SK-N-SH treated with all-trans-retinoic acid at 6 μM for 48 hours (cell line): ENCODE results near the gene ARPC1B.
"Not testable (repeated sequence)": the region's sequence is repeated elsewhere in the genome, so short reads cannot be mapped to it uniquely, and the experiment has no call there.

Experiments
- ISL1 ChIP-seq: fragments of 250-450 bp; sonication (Bioruptor Pico); IDR thresholded peaks from 2 replicates; pipeline ENCODE4 v2.1.2; 2022; ENCODE audit warnings: mild to moderate bottlenecking, moderate library complexity
- OSR1 ChIP-seq: fragments of 250-450 bp; sonication (Bioruptor Pico); IDR thresholded peaks from 2 replicates; pipeline ENCODE4 v1.8.0; 2022; ENCODE audit warnings: moderate library complexity, mild to moderate bottlenecking, inconsistent platforms
- TCF4 ChIP-seq: fragments of 250-450 bp; sonication (Bioruptor Pico); IDR thresholded peaks from 2 replicates; pipeline ENCODE4 v1.8.0; 2021; ENCODE audit warnings: mild to moderate bottlenecking, moderate library complexity, borderline replicate concordance
- ZC3H10 ChIP-seq: fragments of 250-450 bp; sonication (Bioruptor Pico); IDR thresholded peaks from 2 replicates; pipeline ENCODE4 v1.5.1; 2021; ENCODE audit warnings: mild to moderate bottlenecking, moderate library complexity
- TF ChIP-seq, protein P1 (sequence below): fragments of 250-450 bp; sonication (Bioruptor Pico); IDR thresholded peaks from 2 replicates; pipeline ENCODE4 v1.8.0; 2020; ENCODE audit warnings: mild to moderate bottlenecking, moderate library complexity, borderline replicate concordance
- TF ChIP-seq, protein P2 (sequence below): fragments of 250-450 bp; sonication (Bioruptor Pico); IDR thresholded peaks from 2 replicates; pipeline ENCODE4 v1.5.1; 2020; ENCODE audit warnings: low read depth, mild to moderate bottlenecking, moderate library complexity

DNA sequence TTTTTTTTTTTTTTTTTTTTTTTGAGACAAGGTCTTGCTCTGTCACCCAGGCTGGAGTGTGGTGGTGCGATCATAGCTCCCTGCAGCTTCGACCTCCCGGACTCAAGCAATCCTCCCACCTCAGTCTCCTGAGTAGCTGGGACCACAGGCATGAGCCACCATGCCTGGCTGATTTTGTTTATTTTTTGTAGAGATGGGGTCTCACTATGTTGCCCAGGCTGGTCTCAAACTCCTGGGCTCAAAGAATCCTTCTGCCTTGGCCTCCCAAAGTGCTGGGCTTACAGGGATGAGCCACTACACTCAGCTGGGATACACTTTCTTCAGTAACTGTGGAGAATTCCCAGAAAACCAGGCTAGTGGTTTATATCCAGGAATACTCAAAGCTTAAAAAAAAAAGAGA lies 23.9 kb upstream of the ARPC1B start:
- TF ChIP-seq TCF4 (CRISPR knock-in tag); ZC3H10 (CRISPR knock-in tag); ISL1; OSR1 (CRISPR knock-in tag): not testable (repeated sequence)
- TF ChIP-seq, protein P1, sequence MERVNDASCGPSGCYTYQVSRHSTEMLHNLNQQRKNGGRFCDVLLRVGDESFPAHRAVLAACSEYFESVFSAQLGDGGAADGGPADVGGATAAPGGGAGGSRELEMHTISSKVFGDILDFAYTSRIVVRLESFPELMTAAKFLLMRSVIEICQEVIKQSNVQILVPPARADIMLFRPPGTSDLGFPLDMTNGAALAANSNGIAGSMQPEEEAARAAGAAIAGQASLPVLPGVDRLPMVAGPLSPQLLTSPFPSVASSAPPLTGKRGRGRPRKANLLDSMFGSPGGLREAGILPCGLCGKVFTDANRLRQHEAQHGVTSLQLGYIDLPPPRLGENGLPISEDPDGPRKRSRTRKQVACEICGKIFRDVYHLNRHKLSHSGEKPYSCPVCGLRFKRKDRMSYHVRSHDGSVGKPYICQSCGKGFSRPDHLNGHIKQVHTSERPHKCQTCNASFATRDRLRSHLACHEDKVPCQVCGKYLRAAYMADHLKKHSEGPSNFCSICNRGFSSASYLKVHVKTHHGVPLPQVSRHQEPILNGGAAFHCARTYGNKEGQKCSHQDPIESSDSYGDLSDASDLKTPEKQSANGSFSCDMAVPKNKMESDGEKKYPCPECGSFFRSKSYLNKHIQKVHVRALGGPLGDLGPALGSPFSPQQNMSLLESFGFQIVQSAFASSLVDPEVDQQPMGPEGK (CRISPR knock-in tag): not testable (repeated sequence)
- TF ChIP-seq, protein P2, sequence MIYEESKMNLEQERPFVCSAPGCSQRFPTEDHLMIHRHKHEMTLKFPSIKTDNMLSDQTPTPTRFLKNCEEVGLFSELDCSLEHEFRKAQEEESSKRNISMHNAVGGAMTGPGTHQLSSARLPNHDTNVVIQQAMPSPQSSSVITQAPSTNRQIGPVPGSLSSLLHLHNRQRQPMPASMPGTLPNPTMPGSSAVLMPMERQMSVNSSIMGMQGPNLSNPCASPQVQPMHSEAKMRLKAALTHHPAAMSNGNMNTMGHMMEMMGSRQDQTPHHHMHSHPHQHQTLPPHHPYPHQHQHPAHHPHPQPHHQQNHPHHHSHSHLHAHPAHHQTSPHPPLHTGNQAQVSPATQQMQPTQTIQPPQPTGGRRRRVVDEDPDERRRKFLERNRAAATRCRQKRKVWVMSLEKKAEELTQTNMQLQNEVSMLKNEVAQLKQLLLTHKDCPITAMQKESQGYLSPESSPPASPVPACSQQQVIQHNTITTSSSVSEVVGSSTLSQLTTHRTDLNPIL (CRISPR knock-in tag): not testable (repeated sequence)
